Caki2 (cell line): ENCODE results near the gene DSG1. TPM values are rescaled to one million over a fixed set of nuclear protein-coding genes. Genes with fewer than 3 reads are reported as not detected.
"Not testable (repeated sequence)": the region's sequence is repeated elsewhere in the genome, so short reads cannot be mapped to it uniquely, and the experiment has no call there.

Experiments
- DNase-seq: peaks from one replicate; pipeline ENCODE4 v3.0.0-alpha.2; 2015; ENCODE audit warnings: low read depth
- in situ Hi-C: cut with HindIII; loops from 2 replicates; pipeline ENCODE4 v1.10.0; 2016; ENCODE audit warnings: low sequenced_read_pairs, low pct_unique_long_range_greater_than_20kb, mixed read lengths
- total RNA-seq: library from RNA; depleted of rRNA; stranded (reverse); fragments of >200 nt; shearing (Covaris generic); gene quantifications from 2 replicates; pipeline ENCODE4 v1.2.3, GENCODE V29; 2014; ENCODE audit warnings: low replicate concordance; rRNA removed

Gene DSG1
- total RNA-seq: not detected in 2 replicates

DNA sequence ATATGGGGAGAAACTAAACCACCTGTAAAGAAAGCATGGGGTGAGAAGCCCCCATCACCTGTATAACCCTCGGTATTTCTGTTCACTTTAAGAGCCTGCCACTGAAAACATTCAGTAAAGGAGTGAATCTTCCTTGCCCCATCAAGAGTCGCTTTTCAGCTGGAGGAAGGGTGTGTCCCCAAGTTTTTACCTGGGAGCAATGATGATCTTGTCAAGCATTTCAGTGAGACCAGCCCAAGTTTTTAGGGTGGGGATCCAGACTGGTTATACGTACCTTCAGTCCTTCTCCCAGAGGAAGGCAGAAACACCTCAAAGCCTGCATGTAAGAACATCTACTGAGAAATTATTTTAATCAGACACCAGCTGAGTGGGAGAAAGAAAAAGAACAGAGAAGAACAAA, at the start of gene DSG1:
Gene DSG1 (plus strand): TSS at position 301 of the 400 bp plus-strand sequence. CDS start 141 bp downstream, outside the sequence.
- in situ Hi-C loops: no loop called here
- no peak for DNase-seq

- in situ Hi-C loops: no loop called here
- no peak for DNase-seq
These were observed 49.0 kb upstream of the DSG1 start for GRCh38 chr18:31268985-31269406.

GRCh38 chr18:31269566-31269965, 48.4 kb upstream of the DSG1 start:
- in situ Hi-C loops: no loop called here
- no peak for DNase-seq

GRCh38 chr18:31270578-31270977, 47.4 kb upstream of the DSG1 start:
- in situ Hi-C loops: no loop called here
- no peak for DNase-seq

GRCh38 chr18:31273812-31274527, 44.0 kb upstream of the DSG1 start:
- in situ Hi-C loops: no loop called here
- no peak for DNase-seq

DNA sequence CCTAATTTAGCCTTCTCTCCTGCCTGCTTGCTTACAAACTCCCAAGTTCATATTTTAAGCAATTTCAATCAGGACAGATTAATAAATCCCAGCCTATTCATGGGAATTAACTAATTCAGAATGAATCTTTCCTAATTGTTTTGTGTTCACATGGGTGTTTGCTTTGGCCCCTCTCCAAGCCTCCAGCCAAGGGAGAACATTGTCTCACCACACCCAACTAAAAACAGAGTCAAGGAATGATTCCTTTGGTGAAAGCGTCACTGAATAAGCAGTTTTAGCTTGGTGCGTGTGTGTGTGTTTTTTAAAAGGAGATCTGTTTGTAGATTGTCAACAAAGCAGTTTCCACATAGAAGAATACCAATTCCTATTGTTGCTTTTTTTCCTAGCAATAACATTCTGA, 43.0 kb upstream of the DSG1 start:
- in situ Hi-C loops: no loop called here
- DNase-seq: no peak

- no peak for DNase-seq
- in situ Hi-C loops: no loop called here
These were observed 42.1 kb upstream of the DSG1 start for GRCh38 chr18:31275722-31276463.

GRCh38 chr18:31278609-31279071, 39.3 kb upstream of the DSG1 start:
- in situ Hi-C loops: no loop called here
- no peak for DNase-seq

GRCh38 chr18:31280502-31280901, 37.5 kb upstream of the DSG1 start:
- in situ Hi-C loops: no loop called here

GRCh38 chr18:31281437-31281836, 36.5 kb upstream of the DSG1 start:
- in situ Hi-C loops: no loop called here

More at GRCh38 chr18:31280502-31280901, 37.5 kb upstream of the DSG1 start:
- DNase-seq: no peak

GRCh38 chr18:31289446-31289845, 28.5 kb upstream of the DSG1 start:
- in situ Hi-C loops, DNase-seq: not testable (repeated sequence)

More at GRCh38 chr18:31281437-31281836, 36.5 kb upstream of the DSG1 start:
- DNase-seq: no peak

GRCh38 chr18:31291688-31292087, 26.3 kb upstream of the DSG1 start:
- no peak for DNase-seq
- in situ Hi-C loops: no loop called here

DNA sequence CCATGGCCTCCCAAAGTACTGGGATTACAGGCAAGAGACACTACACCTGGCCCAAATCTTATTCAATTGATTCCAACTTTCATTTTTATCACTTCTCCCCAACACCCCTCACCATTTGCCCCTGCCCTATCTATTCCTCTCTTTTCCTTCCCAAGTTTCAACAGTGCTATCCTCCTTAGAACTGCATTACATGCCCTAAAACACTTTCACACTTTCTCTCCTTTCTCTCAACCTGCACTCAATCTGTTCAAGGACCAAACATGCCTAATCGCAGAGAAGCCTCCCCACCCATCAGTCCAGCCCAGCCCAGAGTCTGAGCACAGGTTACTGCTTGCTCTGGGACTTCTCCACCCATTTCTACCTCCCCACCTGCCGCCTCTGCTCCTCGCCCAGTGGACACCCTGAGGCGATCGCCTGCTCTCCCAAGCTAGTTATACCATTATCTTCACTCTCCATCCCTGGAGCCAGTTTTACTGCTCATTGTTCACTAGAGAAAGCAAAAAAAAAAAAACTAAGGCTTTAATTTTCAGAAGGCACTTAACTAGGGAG, 23.7 kb upstream of the DSG1 start:
- no peak for DNase-seq
- in situ Hi-C loops: no loop called here

DNA sequence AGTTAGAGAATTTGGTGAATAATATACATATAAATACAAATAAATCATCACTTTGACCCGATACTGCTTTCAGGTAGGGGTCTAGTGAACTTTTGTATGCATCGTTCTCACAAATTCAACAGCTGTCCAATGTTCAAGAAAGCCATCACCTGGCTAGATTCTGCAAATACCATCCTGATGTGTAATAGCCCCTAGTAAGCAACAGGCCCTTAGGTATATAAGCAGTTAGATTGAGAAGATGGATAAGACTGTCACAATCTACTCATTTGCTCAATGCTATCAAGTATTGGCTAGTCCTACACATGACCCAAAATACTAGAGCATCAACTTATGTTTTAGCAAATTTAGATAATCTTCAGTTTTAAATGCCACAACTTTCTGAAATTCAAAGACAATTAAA, 20.7 kb upstream of the DSG1 start:
- no peak for DNase-seq
- in situ Hi-C loops: no loop called here

- no peak for DNase-seq
- in situ Hi-C loops: no loop called here
These were observed 16.7 kb upstream of the DSG1 start for GRCh38 chr18:31301201-31301655.

DNA sequence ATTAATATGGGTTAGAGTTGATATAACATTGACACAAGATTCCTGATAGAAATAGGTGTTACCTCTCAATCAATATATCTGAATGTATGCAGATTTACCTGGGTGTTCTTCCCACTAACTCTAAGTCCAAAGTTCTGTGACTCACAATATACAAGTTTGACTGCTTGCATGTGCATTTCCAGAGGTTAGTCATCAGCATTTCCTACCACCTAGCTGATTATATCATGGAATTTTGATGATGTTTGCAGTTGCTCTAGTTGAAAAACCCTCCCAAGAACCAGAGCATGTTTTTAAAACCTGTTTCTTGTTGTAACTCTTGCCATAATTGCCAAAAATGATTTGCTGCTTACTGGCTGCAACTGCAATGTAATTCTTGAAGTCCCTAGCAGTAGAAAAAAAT, 15.0 kb upstream of the DSG1 start:
- DNase-seq: no peak
- in situ Hi-C loops: no loop called here

GRCh38 chr18:31303771-31304170, 14.2 kb upstream of the DSG1 start:
- in situ Hi-C loops: no loop called here
- no peak for DNase-seq

- in situ Hi-C loops: no loop called here
- no peak for DNase-seq
These were observed 8.8 kb upstream of the DSG1 start for GRCh38 chr18:31309115-31309514.

GRCh38 chr18:31316974-31317373, 986 bp upstream of the DSG1 start:
- in situ Hi-C loops: no loop called here
- no peak for DNase-seq
